ENCODE measurements around the gene METTL24. TPM values are rescaled to one million over a fixed set of nuclear protein-coding genes. Genes with fewer than 3 reads are reported as not detected.

METTL24 gene
- total and polyA plus RNA-seq, 2 of the 8 experiments (the other 6 are each of a cell fraction or from before 2014, with no cell fraction given), result 0.30 to 0.39 TPM

DNA sequence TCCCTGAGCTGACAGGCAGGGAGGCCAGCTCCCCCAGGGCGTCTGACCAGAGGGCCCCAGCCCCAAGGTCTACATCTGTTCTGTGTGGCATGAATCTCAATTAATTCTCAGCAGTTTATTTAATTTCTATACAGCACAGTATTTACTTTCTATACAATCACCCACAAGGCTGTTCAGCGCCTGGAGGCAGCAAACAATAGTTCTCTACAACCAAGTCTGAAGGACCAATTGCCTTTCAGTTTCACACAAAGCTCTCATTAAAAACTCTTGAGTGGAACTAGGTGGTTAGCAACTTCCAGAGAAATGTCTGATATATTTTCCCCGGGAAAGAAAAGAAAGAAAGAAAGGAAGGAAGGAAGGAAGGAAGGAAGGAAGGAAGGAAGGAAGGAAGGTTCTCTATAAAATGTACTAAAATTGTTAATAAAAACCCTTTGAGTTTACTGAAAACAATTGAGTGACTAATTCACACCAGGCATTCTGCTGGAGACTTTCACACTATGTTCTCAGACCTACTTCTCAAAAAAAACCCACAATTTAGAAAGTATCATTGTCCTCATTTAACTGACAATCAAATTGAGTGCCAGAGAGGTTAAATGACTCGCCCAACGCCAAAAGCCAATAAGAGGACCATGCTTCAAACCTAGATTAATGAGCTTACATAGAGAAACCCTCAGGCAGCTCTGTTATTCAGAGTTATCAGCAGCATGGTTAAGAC, 62.5 kb downstream of the METTL24 start:
- no peak overlapping the region for H2AFZ ChIP-seq (ENCODE audit: low read length)
- no peaks in the 10 kb centered on the region for H3K27me3 ChIP-seq (replicated peaks in 1 of 4; ENCODE audit: control insufficient read depth in 3 of 4, extremely low read depth in 1 of 4, insufficient read depth in 3 of 4, low read length in 3 of 4)
- WGBS, 2 experiments (ENCODE audit: extremely low coverage in 1 of 2, insufficient coverage in 1 of 2, insufficient read length in 1 of 2, insufficient replicate concordance in 2 of 2, low coverage in 1 of 2, low lambda C conversion rate in 2 of 2, missing lambda C conversion rate in 1 of 2), result 84% methylated on average over 5 of the region's 5 CpGs; no CpG with 5 or more reads in 1 of the 2 experiments
- H3K4me1 ChIP-seq (replicated peaks in 1 of 4; ENCODE audit: control insufficient read depth in 3 of 4, insufficient read depth in 4 of 4, low read length in 3 of 4), result no peaks in the 10 kb centered on the region
- no peak overlapping the region for H2BK12ac ChIP-seq (ENCODE audit: low read depth, low read length)
- H3K4ac ChIP-seq (replicated peaks; ENCODE audit: insufficient read length, low read depth, low read length), result no peak overlapping the region
- H3K79me1 ChIP-seq (ENCODE audit: low read depth, low read length), result no peaks in the 10 kb centered on the region
- H2BK120ac ChIP-seq (replicated peaks; ENCODE audit: low read depth, low read length), result no peak overlapping the region
- no peak overlapping the region for H4K5ac ChIP-seq (ENCODE audit: insufficient read length, low read depth, low read length)
- no peak overlapping the region for H3K56ac ChIP-seq (replicated peaks; ENCODE audit: insufficient read length, low read depth, low read length)
- ChIA-PET POLR2A (ENCODE audit: partially characterized antibody) (interaction anchor here (0.7 to 1.3 kb wide), 2 partner anchors 13 to 78 kb away, joined by 3 to 4 read pairs; no protein-coding TSS in a partner anchor), CTCF (ENCODE audit: partially characterized antibody) (interaction anchor here (0.7 to 1.8 kb wide), 8 partner anchors 9 to 96 kb away, joined by 3 to 7 read pairs (median 3); no protein-coding TSS in a partner anchor)
- no peaks in the 10 kb centered on the region for H3K79me2 ChIP-seq (ENCODE audit: control insufficient read depth in 1 of 2, insufficient read depth in 2 of 2, low read length in 2 of 2)
- peak overlapping the region; percentile 57; the same call in 1 of the 2 replicates for H4K8ac ChIP-seq (ENCODE audit: extremely low read depth, insufficient read depth, low read length)
- no peak overlapping the region for H3K4me2 ChIP-seq (ENCODE audit: insufficient read depth in 1 of 2, low read depth in 2 of 2, low read length in 2 of 2)
- no peak overlapping the region for H3K9ac ChIP-seq (replicated peaks in 1 of 4; ENCODE audit: extremely low read depth in 1 of 4, low read depth in 3 of 4, low read length in 3 of 4)
- TF ChIP-seq KDM5A (IDR thresholded peaks at IDR 0.05; ENCODE audit: low read length) (no peak), SUZ12 (IDR thresholded peaks at IDR 0.05; ENCODE audit: low read length) (no peak), RBBP5 (IDR thresholded peaks at IDR 0.05; ENCODE audit: borderline replicate concordance, low read depth, low read length) (no peak), HDAC2 (IDR thresholded peaks at IDR 0.05; ENCODE audit: borderline replicate concordance in 1 of 2, low read depth in 2 of 2, low read length in 2 of 2) (no peak), RAD21 (IDR thresholded peaks at IDR 0.05 in 1 of 2, conservative IDR thresholded peaks at IDR 0.05 in 1 of 2; ENCODE audit: low read depth in 2 of 2, low read length in 2 of 2) (no peak), SIX5 (IDR thresholded peaks at IDR 0.05; ENCODE audit: low read depth, low read length) (no peak), PHF8 (conservative IDR thresholded peaks at IDR 0.05; ENCODE audit: low read depth, low read length) (no peak), POLR2AphosphoS5 (IDR thresholded peaks at IDR 0.05; ENCODE audit: low read depth, low read length) (no peak)
- no peaks in the 10 kb centered on the region for H4K20me1 ChIP-seq (replicated peaks in 1 of 2; ENCODE audit: control insufficient read depth in 1 of 2, insufficient read depth in 2 of 2, low read length in 2 of 2)
- H3K18ac ChIP-seq (ENCODE audit: extremely low read depth, low read length), result no peak overlapping the region
- H3K36me3 ChIP-seq (ENCODE audit: control insufficient read depth in 2 of 4, insufficient read depth in 4 of 4, low read length in 3 of 4), result no peaks in the 10 kb centered on the region
- H2BK5ac ChIP-seq (ENCODE audit: low read depth, low read length), result no peak overlapping the region
- H2BK15ac ChIP-seq (ENCODE audit: low read length), result no peak overlapping the region
- H3K23ac ChIP-seq (ENCODE audit: insufficient read length), result no peak overlapping the region
- FAIRE-seq (no peak), DNase-seq (ENCODE audit: low read depth in 1 of 2, low spot score in 2 of 2) (no peak)
- no peaks in the 10 kb centered on the region for H3K9me3 ChIP-seq (ENCODE audit: insufficient read depth in 2 of 2, low read depth in 1 of 2, low read length in 1 of 2)
- H4K91ac ChIP-seq (replicated peaks; ENCODE audit: insufficient read length, low read length), result no peak overlapping the region
- H2BK20ac ChIP-seq (ENCODE audit: low read length), result no peak overlapping the region
- no peak overlapping the region for H2AK5ac ChIP-seq (ENCODE audit: low read depth, low read length)
- no peak overlapping the region for H3K27ac ChIP-seq (ENCODE audit: low read depth, low read length)
- no peak overlapping the region for H3K14ac ChIP-seq (ENCODE audit: insufficient read length)
- no peak overlapping the region for H3K4me3 ChIP-seq (ENCODE audit: extremely low read depth in 1 of 4, insufficient read depth in 2 of 4, low read depth in 3 of 4, low read length in 4 of 4)
- H3K23me2 ChIP-seq (ENCODE audit: low read depth, low read length), result no peaks in the 10 kb centered on the region
